GM12892 (cell line): ENCODE results near the gene VSIG10L.

Source experiments
- POLR2A ChIP-seq: IDR thresholded peaks from 2 replicates; pipeline ENCODE4 v1.6.1; 2011; ENCODE audit warnings: low read depth, low read length, control low read depth
- POLR2AphosphoS5 ChIP-seq: IDR thresholded peaks from 2 replicates; pipeline ENCODE4 v1.6.1; 2011; ENCODE audit warnings: low read depth, low read length, control low read depth
- TAF1 ChIP-seq: IDR thresholded peaks from 2 replicates; pipeline ENCODE4 v1.6.1; 2011; ENCODE audit warnings: low read depth, mild to moderate bottlenecking, control low read depth, low read length, borderline replicate concordance

DNA sequence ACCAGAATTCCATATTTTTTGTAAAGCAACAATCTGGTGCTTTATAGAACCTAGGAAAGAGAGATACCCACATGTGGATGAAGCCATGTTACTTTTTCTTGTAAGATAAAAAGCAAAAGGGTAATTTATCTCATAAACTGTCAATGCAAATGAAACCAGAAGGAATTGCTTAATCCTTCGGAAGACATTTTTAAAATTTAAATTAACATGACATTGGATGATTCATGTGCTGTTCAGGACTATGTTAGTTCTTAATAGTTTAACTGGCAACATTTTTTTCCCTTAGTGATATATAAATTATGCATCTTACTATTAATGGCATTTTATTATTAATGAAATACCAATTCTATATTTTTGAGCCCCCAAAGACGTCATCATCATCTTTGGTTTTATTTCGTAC is 56.3 kb downstream of the VSIG10L start:
- TF ChIP-seq POLR2A, result no peak
- no peak for TF ChIP-seq POLR2AphosphoS5
- no peak for TF ChIP-seq TAF1
